Liver (tissue), 9 donors: Measurements from ENCODE around the gene VDR. TPM values are rescaled to one million over a fixed set of nuclear protein-coding genes. Genes with fewer than 3 reads are reported as not detected.

Experiments used
- DNase-seq: peaks from one replicate; pipeline ENCODE4 v3.0.0-alpha.2; 2017; ENCODE audit warnings: low spot score
- H3K27ac ChIP-seq, 2 donors: one replicate each; pipeline ENCODE4 v1.7.0; 2013; ENCODE audit warnings: inconsistent platforms in 2 of 2, low read length in 2 of 2, control low read depth in 1 of 2, low read depth in 1 of 2, mild to moderate bottlenecking in 1 of 2
- H3K27me3 ChIP-seq, 4 donors: one replicate each; pipeline versions ENCODE4 v1.6.1 to v1.7.0; 2013; ENCODE audit warnings: low read length in 3 of 4, inconsistent platforms in 1 of 4, mild to moderate bottlenecking in 1 of 4, moderate library complexity in 1 of 4; ENCODE audit not compliant: control insufficient read depth in 4 of 4, insufficient read depth in 4 of 4
- H3K36me3 ChIP-seq, 4 donors: one replicate each; pipeline versions ENCODE4 v1.6.1 to v1.7.0; 2013; ENCODE audit warnings: low read length in 3 of 4, mild to moderate bottlenecking in 3 of 4, low read depth in 1 of 4, moderate library complexity in 1 of 4; ENCODE audit not compliant: control insufficient read depth in 4 of 4, insufficient read depth in 3 of 4
- H3K4me1 ChIP-seq, 4 donors: one replicate each; pipeline versions ENCODE4 v1.6.1 to v1.7.0; 2013; ENCODE audit warnings: low read length in 3 of 4, mild to moderate bottlenecking in 3 of 4, moderate library complexity in 1 of 4; ENCODE audit not compliant: control insufficient read depth in 4 of 4, insufficient read depth in 4 of 4
- H3K4me3 ChIP-seq, 3 donors: one replicate each; pipeline versions ENCODE4 v1.6.1 to v1.7.0; 2013; ENCODE audit warnings: low read length in 3 of 3, control low read depth in 1 of 3, low read depth in 1 of 3, mild to moderate bottlenecking in 1 of 3
- H3K9ac ChIP-seq, 2 donors: one replicate each; pipeline ENCODE4 v1.7.0; 2013; ENCODE audit warnings: low read length in 2 of 2, mild to moderate bottlenecking in 2 of 2, moderate library complexity in 2 of 2, control low read depth in 1 of 2, low read depth in 1 of 2
- H3K9me3 ChIP-seq, 4 donors: one replicate each; pipeline versions ENCODE4 v1.6.1 to v1.7.0; 2013; ENCODE audit warnings: low read length in 3 of 4; ENCODE audit not compliant: control insufficient read depth in 4 of 4
- ATF3 ChIP-seq: IDR thresholded peaks from 2 replicates; pipeline ENCODE4 v1.6.1; 2016; ENCODE audit warnings: antibody characterized with exemption
- CTCF ChIP-seq: fragments of 150-350 bp; IDR thresholded peaks from 2 replicates; pipeline ENCODE4 v1.5.1; 2017; ENCODE audit warnings: improper control_type of control experiment, low read depth, low read length; ENCODE audit not compliant: missing input control
- EGR1 ChIP-seq, 2 donors: IDR thresholded peaks; 2 replicates each; pipeline ENCODE4 v1.6.1; 2016 to 2018; ENCODE audit warnings: antibody characterized with exemption in 2 of 2, low read depth in 2 of 2
- GABPA ChIP-seq, 2 donors: IDR thresholded peaks in 1 of 2; conservative IDR thresholded peaks in 1 of 2; 2 replicates each; pipeline ENCODE4 v1.6.1; 2016; ENCODE audit warnings: antibody characterized with exemption in 2 of 2, mild to moderate bottlenecking in 1 of 2, moderate library complexity in 1 of 2
- NR2F2 ChIP-seq: IDR thresholded peaks from 2 replicates; pipeline ENCODE4 v1.6.1; 2016; ENCODE audit warnings: antibody characterized with exemption
- RAD21 ChIP-seq, 2 donors: IDR thresholded peaks; 2 replicates each; pipeline ENCODE4 v1.6.1; 2016; ENCODE audit warnings: antibody characterized with exemption in 2 of 2, mild to moderate bottlenecking in 2 of 2
- RXRA ChIP-seq, 2 donors: IDR thresholded peaks; 2 replicates each; pipeline ENCODE4 v1.6.1; 2017 to 2018; ENCODE audit warnings: antibody characterized with exemption in 2 of 2, mild to moderate bottlenecking in 1 of 2
- SP1 ChIP-seq: IDR thresholded peaks from 2 replicates; pipeline ENCODE4 v1.6.1; 2018; ENCODE audit warnings: antibody characterized with exemption, mild to moderate bottlenecking
- TAF1 ChIP-seq: conservative IDR thresholded peaks from 2 replicates; pipeline ENCODE4 v1.6.1; 2016; ENCODE audit warnings: antibody characterized with exemption, mild to moderate bottlenecking
- WGBS: extraction: QIAGEN DNeasy Blood & Tissue Kit; methylation state at CpG from one replicate; pipeline ENCODE4 v1.1.7; 2013; 5-methylcytosine and 5-hydroxymethylcytosine counted together
- polyA plus RNA-seq, 2 donors: library from polyadenylated mRNA; stranded (reverse) in 1 of 2; unstranded in 1 of 2; fragments of 200-250 nt in 1 of 2; fragments of >200 nt in 1 of 2; fragmentation: Nextera tagmentation in 1 of 2; extraction: Ambion mirVana in 1 of 2; gene quantifications; one replicate each; pipeline versions ENCODE4 v1.2.1 to v1.2.3, GENCODE V29; 2013 to 2015
- total RNA-seq, 2 donors: library from RNA; depleted of rRNA; stranded (reverse); fragments of >200 nt; gene quantifications; one replicate each; pipeline ENCODE4 v1.2.3, GENCODE V29; 2014
- TF ChIP-seq, protein P1 (sequence below): IDR thresholded peaks from 2 replicates; pipeline ENCODE4 v1.6.1; 2016; ENCODE audit warnings: antibody characterized with exemption
- TF ChIP-seq, protein P2 (sequence below): IDR thresholded peaks from 2 replicates; pipeline ENCODE4 v1.6.1; 2016; ENCODE audit warnings: antibody characterized with exemption, mild to moderate bottlenecking
- donor health status: healthy.
- donor health status: healthy.
- donor health status: healthy.
- donor health status: healthy.
- donor health status: healthy.

The VDR gene
- total and polyA plus RNA-seq, 4 donors = 0.25 to 0.47 (median 0.35) TPM

GRCh38 chr12:47881826-47882427 is 22.9 kb downstream of the VDR start:
- H3K4me3 ChIP-seq = no peak overlapping the region
- 85% methylated on average over 8 of the region's 8 CpGs for WGBS
- no peak for DNase-seq
- H3K36me3 ChIP-seq = no peaks in the 10 kb centered on the region
- no peaks in the 10 kb centered on the region for H3K27me3 ChIP-seq
- TF ChIP-seq SP1 (no peak), CTCF (no peak), RAD21 (IDR thresholded peaks at IDR 0.05) (no peak), RXRA (IDR thresholded peaks at IDR 0.05) (no peak), NR2F2 (no peak)
- TF ChIP-seq, protein P1, sequence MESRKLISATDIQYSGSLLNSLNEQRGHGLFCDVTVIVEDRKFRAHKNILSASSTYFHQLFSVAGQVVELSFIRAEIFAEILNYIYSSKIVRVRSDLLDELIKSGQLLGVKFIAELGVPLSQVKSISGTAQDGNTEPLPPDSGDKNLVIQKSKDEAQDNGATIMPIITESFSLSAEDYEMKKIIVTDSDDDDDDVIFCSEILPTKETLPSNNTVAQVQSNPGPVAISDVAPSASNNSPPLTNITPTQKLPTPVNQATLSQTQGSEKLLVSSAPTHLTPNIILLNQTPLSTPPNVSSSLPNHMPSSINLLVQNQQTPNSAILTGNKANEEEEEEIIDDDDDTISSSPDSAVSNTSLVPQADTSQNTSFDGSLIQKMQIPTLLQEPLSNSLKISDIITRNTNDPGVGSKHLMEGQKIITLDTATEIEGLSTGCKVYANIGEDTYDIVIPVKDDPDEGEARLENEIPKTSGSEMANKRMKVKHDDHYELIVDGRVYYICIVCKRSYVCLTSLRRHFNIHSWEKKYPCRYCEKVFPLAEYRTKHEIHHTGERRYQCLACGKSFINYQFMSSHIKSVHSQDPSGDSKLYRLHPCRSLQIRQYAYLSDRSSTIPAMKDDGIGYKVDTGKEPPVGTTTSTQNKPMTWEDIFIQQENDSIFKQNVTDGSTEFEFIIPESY = no peak
- H3K4me1 ChIP-seq = no peaks in the 10 kb centered on the region
- H3K9me3 ChIP-seq = no peaks in the 10 kb centered on the region
- H3K27ac ChIP-seq = no peak overlapping the region
- H3K9ac ChIP-seq = no peak overlapping the region

DNA sequence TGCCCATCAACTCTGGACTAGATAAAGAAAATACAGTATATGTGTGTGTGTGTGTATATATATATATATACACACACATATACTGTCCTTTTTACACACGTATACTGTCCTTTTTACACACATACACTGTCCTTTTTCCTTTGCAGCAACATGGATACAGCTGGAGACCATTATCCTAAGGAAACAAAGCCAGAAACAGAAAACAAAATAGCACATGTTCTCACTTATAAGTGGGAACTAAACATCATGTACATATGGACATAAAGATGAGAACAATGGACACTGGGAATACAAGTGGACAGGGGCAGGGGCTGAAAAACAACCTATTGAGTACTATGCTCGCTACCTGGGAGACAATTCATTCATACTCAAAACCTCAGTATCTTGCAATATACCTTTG is 23.7 kb downstream of the VDR start:
- H3K9ac ChIP-seq = no peak overlapping the region
- TF ChIP-seq TAF1 (no peak), SP1 (no peak), RXRA (IDR thresholded peaks at IDR 0.05) (no peak), CTCF (no peak), NR2F2 (no peak), RAD21 (IDR thresholded peaks at IDR 0.05) (no peak), EGR1 (IDR thresholded peaks at IDR 0.05; ENCODE audit: low read depth in 2 of 2) (no peak), ATF3 (no peak), GABPA (IDR thresholded peaks at IDR 0.05 in 1 of 2, conservative IDR thresholded peaks at IDR 0.05 in 1 of 2) (no peak)
- TF ChIP-seq, protein P1 = no peak
- TF ChIP-seq, protein P2, sequence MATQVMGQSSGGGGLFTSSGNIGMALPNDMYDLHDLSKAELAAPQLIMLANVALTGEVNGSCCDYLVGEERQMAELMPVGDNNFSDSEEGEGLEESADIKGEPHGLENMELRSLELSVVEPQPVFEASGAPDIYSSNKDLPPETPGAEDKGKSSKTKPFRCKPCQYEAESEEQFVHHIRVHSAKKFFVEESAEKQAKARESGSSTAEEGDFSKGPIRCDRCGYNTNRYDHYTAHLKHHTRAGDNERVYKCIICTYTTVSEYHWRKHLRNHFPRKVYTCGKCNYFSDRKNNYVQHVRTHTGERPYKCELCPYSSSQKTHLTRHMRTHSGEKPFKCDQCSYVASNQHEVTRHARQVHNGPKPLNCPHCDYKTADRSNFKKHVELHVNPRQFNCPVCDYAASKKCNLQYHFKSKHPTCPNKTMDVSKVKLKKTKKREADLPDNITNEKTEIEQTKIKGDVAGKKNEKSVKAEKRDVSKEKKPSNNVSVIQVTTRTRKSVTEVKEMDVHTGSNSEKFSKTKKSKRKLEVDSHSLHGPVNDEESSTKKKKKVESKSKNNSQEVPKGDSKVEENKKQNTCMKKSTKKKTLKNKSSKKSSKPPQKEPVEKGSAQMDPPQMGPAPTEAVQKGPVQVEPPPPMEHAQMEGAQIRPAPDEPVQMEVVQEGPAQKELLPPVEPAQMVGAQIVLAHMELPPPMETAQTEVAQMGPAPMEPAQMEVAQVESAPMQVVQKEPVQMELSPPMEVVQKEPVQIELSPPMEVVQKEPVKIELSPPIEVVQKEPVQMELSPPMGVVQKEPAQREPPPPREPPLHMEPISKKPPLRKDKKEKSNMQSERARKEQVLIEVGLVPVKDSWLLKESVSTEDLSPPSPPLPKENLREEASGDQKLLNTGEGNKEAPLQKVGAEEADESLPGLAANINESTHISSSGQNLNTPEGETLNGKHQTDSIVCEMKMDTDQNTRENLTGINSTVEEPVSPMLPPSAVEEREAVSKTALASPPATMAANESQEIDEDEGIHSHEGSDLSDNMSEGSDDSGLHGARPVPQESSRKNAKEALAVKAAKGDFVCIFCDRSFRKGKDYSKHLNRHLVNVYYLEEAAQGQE = no peak
- no peaks in the 10 kb centered on the region for H3K9me3 ChIP-seq
- H3K36me3 ChIP-seq = no peaks in the 10 kb centered on the region
- no peak for DNase-seq
- WGBS = 91% methylated on average over 2 of the region's 2 CpGs
- no peak overlapping the region for H3K4me3 ChIP-seq
- no peak overlapping the region for H3K27ac ChIP-seq
- no peaks in the 10 kb centered on the region for H3K27me3 ChIP-seq
- no peaks in the 10 kb centered on the region for H3K4me1 ChIP-seq
